ENCODE results near the gene GMEB2.
"Not testable (repeated sequence)": the region's sequence is repeated elsewhere in the genome, so short reads cannot be mapped to it uniquely, and the experiment has no call there.

Gene GMEB2, protein sequence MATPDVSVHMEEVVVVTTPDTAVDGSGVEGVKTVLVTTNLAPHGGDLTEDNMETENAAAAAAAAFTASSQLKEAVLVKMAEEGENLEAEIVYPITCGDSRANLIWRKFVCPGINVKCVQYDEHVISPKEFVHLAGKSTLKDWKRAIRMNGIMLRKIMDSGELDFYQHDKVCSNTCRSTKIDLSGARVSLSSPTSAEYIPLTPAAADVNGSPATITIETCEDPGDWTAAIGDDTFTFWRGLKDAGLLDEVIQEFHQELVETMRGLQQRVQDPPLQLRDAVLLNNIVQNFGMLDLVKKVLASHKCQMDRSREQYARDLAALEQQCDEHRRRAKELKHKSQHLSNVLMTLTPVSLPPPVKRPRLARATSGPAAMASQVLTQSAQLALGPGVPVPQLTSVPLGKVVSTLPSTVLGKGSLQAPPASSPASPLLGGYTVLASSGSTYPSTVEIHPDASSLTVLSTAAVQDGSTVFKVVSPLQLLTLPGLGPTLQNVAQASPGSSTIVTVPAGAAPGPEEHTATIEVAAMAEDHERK

DNA sequence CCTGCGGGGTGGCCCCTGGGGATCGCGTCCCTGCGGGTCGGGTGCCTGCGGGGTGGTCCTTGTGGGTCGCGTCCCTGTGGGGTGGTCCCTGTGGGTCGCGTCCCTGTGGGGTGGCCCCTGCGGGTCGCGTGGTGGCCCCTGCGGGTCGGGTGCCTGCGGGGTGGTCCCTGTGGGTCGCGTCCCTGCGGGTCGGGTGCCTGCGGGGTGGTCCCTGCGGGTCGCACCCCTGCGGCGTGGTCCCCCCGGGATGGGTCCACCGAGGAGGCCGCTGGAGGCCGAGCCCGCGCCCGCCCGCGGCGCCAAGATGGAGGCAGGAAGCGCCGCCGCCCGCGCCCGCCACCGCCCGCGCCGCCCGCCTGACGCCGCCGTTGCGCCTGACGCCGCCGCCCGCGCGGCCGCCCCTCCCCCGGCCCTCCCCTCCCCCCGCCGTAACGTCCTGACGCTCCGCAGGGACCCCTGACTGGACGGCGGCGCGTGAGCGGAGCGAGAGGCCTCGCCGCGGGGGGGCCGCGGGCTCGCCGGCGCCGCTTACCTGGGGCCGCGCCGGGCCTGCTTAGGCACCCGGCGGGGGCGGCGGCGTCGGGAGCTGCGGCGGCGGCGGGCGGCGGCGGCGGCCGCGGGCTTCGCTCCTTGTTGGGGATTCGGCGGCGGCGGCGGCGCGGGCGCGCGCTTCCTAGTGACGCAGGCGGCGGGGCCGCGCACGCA is at the start of gene GMEB2:
GMEB2 (minus strand) TSS at position 678 of the 705 bp plus-strand sequence. CDS start 7,704 bp downstream, outside the sequence.
- peak; percentile 57 for DNase-seq (ENCODE audit: low read depth)

DNA sequence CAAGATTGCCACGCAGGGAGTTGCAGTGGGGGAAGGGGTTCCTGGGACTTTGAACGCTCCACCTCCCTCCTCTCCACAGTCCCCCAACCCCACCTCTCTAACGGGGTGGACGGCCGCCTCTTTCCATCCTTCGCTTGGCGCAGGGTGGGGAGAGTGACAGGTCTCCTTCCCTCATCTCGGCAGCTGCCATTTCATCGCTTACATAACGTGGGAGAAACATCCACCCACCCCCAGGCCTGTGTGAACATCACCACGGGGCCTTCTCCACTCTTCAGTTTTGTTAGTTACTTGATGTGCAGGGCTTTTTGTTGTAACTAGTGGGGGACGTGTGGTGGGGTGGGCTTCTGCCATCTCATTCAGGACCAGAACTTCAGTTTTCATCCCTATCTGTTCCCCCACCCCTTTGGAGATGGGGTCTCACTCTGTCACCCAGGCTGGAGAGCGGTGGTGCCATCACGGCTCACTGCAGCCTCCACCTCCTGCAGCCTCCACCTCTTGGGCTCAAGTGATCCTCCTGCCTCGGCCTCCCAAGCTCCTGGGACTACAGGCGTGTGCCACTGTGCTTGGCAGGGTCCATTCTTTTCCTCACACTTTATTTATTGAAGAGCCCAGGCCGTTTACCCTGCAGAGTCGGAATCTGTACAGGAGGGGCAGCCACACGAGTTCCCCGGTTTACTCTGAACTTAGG is 48.9 kb upstream of the GMEB2 start:
- no peak for DNase-seq (ENCODE audit: low read depth)

DNA sequence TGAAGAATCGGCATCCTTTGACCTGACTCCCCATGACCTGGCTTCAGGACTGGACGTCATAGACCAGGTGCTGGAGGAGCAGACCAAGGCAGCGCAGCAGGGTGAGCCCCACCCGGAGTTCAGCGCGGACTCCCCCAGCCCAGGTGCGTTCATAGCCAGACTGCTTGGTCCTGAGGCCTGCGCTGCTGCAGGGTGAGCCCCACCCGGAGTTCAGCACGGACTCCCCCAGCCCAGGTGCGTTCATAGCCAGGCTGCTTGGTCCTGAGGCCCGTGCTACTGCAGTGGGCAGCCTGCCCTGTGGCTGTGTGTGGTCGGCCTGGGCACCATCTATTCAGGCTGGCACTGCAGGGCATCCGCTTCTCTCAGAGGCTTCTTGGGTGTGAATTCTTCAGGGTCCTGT is 47.0 kb upstream of the GMEB2 start:
- no peak for DNase-seq (ENCODE audit: low read depth)

DNA sequence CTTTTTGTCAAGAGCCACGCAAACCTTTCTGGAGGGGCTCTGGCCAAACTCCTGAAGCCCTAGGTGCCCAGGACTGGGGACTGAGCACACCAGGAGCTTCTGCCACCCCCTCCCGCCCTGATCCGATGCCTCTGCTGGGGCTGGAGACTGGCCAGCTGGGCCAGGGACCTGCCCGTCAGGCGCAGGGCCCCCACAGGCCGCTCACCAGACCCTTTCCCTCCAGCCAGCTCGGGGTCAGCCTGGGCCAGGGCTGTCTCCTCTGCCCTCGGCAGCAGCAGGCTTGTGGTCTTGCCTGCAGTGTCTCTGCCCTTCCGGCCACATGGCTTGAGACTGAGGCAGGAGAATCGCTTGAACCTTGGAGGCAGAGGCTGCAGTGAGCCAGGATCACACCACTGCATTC is 45.8 kb upstream of the GMEB2 start:
- no peak for DNase-seq (ENCODE audit: low read depth)

GRCh38 chr20:63671695-63672094 is 44.8 kb upstream of the GMEB2 start:
- not testable (repeated sequence) for DNase-seq (ENCODE audit: low read depth)

DNA sequence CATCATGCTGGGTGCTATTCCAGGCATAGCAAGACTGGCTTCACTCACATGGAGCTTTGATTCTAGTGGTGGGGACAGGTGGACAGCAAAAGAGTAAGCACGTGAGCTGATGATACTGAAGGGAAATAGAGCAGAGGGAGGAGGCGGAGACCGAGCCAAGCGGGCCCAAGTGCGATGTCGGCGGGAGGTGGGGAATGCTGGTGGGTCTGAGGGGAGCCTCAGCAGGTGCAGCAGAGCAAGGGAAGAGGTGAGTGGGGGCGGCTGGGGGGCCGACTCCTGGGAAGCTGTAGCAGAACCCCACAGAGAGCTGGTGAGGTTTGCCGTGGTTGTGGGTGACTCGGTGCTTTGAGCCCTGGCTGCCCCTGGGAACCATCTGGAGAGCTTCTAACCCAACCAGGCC is 41.5 kb upstream of the GMEB2 start:
- DNase-seq (ENCODE audit: low read depth), result no peak

GRCh38 chr20:63667858-63668257 is 41.0 kb upstream of the GMEB2 start:
- no peak for DNase-seq (ENCODE audit: low read depth)

DNA sequence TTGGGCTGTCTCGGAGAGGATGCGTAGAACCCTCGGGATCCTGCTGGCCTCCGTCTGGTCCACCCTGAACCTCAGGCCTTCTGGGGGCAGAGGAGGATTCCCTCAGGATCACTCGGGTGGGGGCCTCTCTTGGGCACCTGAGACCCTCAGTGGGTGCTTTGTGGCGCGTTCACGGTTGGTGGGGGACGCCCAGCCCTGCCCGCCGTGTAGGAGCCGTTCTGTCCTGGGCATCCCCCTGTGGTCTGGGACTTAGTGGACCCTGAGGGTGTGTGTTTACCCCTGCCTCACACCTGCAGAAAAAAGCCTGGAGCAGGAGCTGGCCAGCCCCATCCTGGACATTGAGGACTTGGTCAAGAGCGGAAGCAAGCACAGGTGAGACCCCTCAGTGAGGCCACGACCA is 38.8 kb upstream of the GMEB2 start:
- DNase-seq (ENCODE audit: low read depth), result no peak

GRCh38 chr20:63664861-63665594 is 38.1 kb upstream of the GMEB2 start:
- DNase-seq (ENCODE audit: low read depth), result peak; percentile 87

DNA sequence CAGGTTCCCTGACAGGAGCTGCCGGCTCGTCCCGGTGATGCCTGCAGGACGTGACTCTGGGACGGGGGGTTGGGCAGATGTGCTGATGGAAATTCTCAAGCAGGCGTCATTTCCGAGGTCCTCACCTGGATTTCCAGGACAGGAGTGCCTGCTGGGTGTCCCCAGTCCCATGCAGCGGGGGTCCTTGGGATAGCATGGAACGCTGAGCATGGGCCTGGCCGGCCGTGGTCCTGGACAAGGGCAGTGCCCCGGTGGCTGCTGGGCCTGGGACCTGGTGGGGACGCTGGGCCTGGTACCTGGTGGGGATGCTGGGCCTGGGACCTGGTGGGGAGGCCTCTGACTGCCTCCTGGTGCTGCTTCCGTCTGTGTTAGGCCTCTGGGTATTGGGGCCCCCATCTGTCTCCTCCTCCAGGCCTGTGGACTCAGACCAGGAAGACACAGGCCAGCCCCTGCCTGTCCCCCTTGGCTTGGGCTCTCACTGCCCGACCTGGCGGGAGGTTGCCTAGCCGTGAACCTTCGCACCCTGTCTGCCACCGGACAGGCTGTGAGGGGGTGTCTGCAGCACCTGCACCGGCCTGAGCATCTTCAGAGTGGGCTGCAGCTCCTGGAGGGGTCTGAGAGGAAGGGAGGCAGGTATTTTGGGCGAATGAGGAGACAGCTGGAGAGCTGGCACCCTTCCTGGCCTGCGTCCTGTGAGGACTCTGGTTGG is 37.4 kb upstream of the GMEB2 start:
- no peak for DNase-seq (ENCODE audit: low read depth)

DNA sequence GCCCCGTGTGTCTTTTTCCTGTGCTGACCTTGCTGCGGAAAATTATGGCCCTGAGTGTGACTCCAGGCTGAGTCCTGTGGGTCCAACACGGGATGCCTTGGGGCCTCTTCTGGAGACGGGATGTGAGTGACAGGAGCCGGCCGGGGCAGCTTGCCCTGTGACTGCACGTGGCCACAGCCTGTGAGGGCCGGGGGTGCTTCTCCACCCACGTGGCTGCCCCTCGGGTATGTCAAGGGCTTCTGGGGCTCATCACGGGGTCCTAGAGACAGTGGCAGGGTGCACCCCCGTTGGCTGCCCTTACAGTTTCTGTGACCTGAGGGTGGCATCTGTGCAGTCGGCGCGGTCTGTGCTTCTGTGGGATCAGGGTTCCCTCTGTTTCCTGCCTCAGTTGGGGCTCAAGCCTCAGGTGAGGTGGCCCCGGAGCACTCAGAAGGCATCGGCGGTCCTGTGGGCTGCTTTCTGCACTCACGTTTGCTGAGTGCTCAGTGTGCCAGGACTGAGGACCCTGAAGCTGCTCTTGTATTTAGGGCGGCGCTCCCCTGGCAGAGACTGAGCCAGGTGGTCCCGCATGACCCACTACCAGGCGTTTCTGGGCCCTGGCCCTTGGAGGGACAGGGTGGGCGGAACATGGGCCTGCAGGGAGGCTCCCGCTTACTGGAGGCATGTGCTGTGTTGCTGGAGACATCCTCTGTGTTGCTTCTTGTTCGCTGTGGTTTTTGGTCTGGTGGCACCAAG is 36.6 kb upstream of the GMEB2 start:
- DNase-seq (ENCODE audit: low read depth), result no peak

- DNase-seq (ENCODE audit: low read depth), result no peak
These were observed 35.9 kb upstream of the GMEB2 start for GRCh38 chr20:63662813-63663189.

- no peak for DNase-seq (ENCODE audit: low read depth)
These were observed 35.3 kb upstream of the GMEB2 start for GRCh38 chr20:63661959-63662812.

DNA sequence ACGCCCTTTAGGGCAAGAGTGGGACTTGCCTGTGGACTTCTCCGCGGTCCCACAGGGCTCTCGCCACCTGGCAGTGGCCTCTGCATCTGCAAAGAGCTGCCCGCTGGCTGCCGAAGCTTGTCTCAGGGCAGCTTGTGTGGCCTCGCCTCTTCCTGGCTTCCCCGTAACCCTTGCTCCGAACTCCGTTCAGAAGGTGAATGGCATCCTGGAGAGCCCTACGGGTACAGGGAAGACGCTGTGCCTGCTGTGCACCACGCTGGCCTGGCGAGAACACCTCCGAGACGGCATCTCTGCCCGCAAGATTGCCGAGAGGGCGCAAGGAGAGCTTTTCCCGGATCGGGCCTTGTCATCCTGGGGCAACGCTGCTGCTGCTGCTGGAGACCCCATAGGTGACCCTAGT is 34.2 kb upstream of the GMEB2 start:
- no peak for DNase-seq (ENCODE audit: low read depth)

- DNase-seq (ENCODE audit: low read depth), result no peak
These were observed 33.7 kb upstream of the GMEB2 start for GRCh38 chr20:63660622-63661021.

GRCh38 chr20:63660174-63660573 is 33.3 kb upstream of the GMEB2 start:
- DNase-seq (ENCODE audit: low read depth), result not testable (repeated sequence)

- DNase-seq (ENCODE audit: low read depth), result no peak
These were observed 32.5 kb upstream of the GMEB2 start for GRCh38 chr20:63659370-63659769.

GRCh38 chr20:63658749-63659187 is 31.9 kb upstream of the GMEB2 start:
- peak; percentile 47 for DNase-seq (ENCODE audit: low read depth)

DNA sequence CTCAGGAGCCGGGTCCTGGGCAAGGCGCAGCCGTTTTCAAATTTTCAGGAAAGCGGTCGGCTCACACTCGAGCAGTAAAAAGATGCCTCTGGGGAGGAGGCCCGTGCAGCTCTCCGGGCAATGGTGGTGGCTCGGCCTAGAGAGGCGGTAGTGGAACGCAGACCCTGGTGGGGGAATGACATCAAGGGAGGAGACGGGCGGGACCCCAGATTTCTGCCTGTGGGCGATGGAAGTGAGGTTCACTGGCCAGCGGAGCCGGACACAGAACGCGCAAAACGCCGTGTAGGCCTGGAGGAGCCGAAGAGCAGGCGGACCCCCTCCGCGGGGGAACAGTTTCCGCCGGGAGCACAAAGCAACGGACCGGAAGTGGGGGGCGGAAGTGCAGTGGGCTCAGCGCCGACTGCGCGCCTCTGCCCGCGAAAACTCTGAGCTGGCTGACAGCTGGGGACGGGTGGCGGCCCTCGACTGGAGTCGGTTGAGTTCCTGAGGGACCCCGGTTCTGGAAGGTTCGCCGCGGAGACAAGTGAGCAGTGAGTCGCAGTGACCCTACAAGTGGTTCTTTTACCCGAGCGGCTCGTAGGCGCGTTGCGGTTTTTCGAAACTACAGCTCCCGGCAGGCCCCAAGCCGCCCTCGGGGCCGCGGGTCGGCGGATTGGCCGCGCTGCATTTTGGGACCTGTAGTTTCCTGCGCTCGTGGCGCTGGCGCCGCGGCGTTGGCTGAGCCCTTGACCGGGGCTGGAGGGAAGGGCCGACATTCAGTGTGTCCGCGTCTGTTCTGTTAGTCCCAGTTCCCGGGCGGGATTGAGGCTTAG is 31.2 kb upstream of the GMEB2 start, which contains the start of gene RTEL1:
RTEL1 (plus strand) TSS at position 376 of the 812 bp plus-strand sequence. CDS start 1,091 bp downstream, outside the sequence.
- DNase-seq (ENCODE audit: low read depth), result peak; percentile 90
